ENCODE results near the gene PER3.

Gene PER3

DNA sequence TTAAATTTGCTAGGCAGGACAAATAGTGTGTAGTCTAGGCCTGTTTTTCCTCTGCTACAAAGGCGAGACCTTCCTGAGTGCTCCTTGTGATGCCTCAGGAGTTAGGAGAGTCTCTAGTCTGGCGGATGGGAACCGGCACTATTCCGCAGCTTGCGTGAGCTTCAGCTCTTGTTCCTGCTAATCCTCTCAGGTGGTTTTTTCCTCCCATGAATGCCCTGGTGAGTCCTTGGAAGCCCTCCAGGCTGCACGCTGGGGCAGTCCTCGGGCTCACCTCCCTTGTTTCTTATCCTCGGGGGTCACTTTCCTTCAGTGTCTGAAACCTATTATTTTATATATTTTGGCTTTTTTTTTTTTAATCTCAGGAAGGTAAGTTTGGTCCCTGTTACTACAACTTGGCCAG, 40.6 kb downstream of the PER3 start:
- intact Hi-C loops (cut with DNase I) = no loop called here
- no peak for DNase-seq

DNA sequence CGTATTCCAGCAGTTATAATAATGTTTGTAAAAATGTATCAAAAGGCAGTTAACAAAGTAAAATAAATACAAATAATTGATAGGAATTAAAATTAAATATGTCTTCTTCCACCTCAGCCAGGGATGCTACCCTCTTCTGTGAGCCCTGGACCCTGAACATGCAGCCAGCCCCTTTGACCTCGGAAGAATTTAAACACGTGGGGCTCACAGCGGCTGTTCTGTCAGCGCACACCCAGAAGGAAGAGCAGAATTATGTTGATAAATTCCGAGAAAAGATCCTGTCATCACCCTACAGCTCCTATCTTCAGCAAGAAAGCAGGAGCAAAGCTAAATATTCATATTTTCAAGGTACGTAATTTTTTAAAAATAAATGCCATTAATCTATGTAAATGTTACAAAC, 42.3 kb downstream of the PER3 start:
- DNase-seq = no peak
- intact Hi-C loops (cut with DNase I) = no loop called here

DNA sequence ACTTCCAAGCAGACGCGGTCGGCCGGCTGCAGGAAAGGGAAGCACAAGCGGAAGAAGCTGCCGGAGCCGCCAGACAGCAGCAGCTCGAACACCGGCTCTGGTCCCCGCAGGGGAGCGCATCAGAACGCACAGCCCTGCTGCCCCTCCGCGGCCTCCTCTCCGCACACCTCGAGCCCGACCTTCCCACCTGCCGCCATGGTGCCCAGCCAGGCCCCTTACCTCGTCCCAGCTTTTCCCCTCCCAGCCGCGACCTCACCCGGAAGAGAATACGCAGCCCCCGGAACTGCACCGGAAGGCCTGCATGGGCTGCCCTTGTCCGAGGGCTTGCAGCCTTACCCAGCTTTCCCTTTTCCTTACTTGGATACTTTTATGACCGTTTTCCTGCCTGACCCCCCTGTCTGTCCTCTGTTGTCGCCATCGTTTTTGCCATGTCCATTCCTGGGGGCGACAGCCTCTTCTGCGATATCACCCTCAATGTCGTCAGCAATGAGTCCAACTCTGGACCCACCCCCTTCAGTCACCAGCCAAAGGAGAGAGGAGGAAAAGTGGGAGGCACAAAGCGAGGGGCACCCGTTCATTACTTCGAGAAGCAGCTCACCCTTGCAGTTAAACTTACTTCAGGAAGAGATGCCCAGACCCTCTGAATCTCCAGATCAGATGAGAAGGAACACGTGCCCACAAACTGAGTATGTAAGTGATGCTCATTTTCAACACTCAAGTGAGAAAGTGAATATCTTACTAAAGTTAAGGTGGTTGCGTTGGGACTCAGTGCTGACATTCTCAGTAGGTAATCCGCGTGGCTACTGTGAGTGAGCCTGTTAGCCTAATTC, 43.2 kb downstream of the PER3 start:
- DNase-seq = peak in 3 of 10 donors; percentile 68 to 82 (median 81)
- intact Hi-C loops (cut with DNase I) = no loop called here

DNA sequence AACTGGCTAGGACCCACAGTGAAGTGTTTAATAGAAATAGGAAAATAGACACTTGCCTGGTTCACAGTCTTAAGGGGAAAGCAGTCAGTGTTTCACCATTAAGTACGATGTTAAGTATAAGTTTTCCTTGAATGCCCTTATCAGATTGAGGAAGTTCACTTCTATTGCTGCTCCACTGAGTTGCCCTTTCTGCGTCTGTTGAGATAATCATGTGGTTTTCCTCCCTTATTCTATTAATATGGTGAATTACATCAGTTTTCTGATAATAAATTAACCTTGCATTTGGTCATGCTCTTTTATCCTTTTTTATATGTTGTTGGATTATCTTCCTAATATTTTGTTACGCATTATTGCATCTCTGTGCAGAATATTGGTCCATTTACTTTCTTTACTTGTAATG, 47.4 kb downstream of the PER3 start:
- intact Hi-C loops (cut with DNase I) = no loop called here
- DNase-seq = no peak

DNA sequence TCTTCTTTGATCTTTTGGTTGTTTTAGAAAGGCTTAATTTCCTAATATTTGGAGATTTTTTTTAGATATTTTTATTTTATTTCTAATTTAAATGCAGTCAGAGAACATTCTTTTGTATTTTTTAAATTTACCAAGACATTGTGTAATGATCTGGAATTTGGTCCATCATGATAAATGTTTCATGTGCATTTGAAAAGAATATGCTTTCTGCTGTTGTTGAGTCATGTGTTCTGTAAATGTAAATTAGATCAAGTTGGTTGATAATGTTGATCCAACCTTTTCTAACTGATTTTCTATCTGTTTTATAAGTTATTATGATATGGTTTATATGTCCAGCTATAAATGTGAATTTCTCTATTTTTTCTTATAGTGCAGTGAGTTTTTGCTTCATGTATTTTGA, 48.9 kb downstream of the PER3 start:
- no peak for DNase-seq
- intact Hi-C loops (cut with DNase I) = no loop called here

DNA sequence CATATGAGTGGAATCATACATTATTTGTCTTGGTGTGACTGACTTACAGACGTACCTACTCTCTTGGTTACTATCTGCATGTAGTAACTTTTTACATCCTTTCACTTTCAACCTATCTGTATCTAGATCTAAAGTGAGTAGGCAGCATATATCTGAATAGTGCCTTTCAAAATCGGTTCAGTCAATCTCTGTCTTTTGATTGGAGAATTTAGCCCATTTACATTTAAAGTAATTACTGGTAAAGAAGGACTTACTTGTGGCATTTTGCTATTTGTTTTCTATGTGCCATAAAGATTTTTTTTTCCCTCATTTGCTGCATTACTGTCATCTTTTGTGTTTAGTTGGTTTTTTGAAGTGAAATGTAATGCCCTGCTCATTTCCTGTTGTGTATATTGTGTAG, 54.6 kb downstream of the PER3 start:
- intact Hi-C loops (cut with DNase I) = no loop called here
- DNase-seq = no peak

DNA sequence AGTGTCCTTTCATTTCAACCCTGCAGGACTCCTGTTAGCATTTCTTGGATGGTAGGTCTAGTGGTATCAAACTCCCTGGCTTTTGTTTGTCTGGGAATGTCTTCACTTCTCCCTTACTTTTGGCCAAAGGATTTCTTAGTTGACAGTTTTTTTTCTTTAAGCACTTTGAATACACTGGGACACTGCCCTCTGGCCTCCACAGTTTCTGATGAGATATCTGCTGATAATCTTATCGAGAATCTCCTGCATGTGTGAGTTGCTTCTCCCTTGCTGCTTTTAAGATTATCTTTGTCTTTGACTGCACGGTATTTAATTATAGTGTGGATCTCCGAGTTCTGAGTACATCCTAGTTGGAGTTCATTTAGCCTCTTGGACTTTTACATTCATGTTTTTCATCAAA, 55.4 kb downstream of the PER3 start:
- intact Hi-C loops (cut with DNase I) = no loop called here
- DNase-seq = no peak

DNA sequence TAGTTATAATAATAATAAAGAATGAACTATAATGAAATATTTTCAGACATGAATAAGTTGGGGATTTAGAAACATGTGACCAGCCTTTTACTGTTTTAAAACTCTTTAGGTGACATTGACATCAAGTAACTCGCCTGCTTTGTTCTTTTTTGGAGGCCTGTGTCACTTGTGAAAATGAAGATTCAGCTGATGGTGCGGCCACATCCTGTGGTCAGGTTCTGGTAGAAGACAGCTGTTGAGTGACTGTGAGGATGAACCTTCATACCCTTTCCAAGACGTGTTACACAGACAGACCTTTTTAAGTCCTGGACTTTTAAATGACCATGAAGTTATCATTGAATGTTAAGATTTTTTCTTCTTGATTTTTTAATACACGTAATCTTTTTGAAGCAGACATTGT, 58.4 kb downstream of the PER3 start:
- intact Hi-C loops (cut with DNase I) = no loop called here
- no peak for DNase-seq

DNA sequence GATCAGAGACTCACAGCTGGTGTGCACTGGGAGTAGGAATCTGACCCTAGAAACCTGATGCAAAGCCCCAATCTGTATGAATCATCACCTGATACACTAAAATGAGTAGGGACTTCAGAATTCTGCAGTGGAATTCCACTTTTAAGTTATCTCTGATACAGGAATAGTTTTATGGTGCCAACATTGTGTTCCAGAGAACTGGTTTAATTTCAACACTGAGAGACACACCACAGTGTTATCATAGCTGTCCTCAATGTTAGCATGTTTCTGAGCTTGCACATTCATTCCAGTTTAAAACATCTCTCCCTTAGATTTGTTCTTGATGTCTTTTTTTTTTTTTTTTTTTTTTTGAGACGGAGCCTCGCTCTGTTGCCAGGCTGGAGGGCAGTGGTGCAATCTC, 61.7 kb downstream of the PER3 start:
- intact Hi-C loops (cut with DNase I) = no loop called here
- no peak for DNase-seq

DNA sequence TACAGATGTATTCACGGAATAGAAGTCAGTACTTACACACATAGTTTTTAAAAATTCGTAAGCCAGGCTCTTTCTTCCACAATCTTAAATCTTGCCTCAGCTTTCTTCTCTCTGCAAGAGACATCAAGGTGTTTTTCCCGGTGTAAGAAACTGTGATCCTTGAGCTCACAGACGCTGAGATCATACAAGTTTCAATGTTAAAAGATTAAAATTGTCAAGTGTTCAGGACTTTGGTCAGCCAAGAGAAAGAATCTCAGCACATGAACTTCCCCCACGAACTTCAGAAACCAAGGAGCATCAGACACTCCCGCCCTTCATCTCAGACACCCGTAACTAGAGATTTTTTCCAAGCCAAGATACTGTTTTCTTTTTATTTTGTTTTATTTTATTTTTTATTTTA, 62.6 kb downstream of the PER3 start:
- intact Hi-C loops (cut with DNase I) = no loop called here
- DNase-seq = no peak

DNA sequence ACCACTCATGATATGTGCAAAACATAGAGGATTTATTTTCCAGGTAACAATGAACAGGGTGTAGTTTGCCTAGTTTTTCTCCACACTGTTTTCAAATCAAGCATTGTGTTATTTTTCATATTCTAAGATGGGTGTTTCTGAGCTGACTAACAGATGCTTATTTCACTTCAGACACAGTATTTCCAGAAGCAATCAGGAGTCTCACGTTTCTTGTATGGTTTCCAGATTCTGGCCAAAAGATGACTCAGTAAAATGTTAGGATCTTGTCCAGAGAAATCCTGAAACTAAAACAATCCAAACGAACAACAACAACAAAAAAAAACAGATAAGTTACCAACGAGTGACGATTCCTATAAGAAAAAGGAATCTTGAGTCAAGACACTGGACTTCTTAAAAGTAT, 63.5 kb downstream of the PER3 start:
- DNase-seq = no peak
- intact Hi-C loops (cut with DNase I) = no loop called here

DNA sequence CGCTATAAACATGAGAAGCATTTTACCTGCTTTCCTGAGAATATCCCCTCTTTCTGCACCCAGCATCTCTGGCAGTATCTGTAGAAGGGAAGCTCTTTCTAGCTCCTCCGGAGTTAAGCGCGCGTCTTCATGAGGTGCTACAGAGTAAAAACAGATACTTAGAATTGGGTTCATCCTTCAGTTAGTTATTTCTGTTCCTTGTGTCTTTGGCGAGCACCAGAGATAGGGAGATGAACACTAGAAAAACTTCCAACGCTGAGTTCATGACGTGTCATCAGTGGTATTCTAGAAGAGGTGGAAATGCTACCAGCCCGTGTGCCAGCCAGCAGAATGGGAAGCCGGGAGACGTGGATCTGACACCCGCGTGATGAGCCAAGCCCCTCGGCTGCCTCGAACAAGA, 66.7 kb downstream of the PER3 start:
- intact Hi-C loops (cut with DNase I) = no loop called here
- DNase-seq = no peak

DNA sequence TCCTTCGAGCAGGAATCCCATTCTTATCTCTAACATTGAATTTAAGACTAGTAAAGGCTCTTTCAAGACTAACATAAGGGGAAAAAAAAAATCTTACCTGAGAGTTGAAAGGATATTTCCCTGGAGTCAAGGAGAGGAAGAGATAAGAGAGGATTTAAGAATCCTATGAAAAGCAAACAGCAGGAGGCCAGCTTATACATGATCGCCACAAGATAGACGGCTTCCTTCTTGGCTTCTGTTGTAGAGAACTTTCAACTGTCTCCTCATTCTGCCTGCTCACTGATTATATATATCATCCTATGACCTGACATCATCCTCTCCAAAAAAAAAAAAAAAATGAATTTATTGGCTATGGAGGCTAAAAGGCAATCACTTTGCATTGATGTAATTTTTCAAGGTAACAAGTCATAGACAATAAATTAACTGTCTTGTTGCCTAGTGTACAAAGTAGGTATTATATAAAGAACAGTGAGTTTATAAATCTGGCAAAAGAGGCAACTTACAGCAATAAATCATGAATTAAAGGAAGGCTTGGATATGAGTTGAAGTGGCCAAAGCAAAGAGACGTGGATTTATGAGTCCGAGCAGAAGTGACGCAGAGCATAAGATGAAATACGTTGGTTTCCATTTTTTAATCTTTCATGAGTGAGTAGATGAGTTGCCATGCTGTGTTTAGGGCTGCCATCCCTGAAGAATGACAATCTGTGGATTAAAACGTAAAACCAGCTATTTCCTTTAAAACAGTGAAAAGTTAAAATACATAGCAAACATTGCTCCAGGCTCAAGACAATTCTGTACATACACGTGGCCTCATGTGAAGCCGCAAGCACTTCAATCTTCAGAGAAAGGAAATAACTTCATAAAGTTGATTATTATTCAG, 69.0 kb downstream of the PER3 start, which contains the start of gene UTS2:
Gene UTS2, minus strand, starts transcription at position 262 of the 880 bp plus-strand sequence. Its CDS starts 62 bp downstream, at position 200.
- intact Hi-C loops (cut with DNase I) = no loop called here
- DNase-seq = no peak

DNA sequence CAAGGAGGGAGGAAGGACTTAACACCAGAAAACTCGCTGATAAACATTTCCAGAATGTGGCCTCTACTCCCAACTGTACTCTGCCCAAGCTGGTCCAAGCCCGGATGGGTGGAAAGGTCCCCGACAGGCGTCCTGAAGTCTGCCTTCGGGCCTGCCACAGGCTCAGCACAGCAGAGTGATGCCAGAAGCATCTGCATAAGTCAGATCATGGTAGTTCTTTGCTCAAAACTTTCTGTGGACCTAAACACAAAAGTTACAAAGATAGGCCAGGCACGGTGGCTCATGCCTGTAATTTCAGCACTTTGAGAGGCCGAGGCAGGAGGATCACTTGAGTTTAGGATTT, 69.6 kb downstream of the PER3 start:
- intact Hi-C loops (cut with DNase I) = no loop called here
- DNase-seq = no peak

DNA sequence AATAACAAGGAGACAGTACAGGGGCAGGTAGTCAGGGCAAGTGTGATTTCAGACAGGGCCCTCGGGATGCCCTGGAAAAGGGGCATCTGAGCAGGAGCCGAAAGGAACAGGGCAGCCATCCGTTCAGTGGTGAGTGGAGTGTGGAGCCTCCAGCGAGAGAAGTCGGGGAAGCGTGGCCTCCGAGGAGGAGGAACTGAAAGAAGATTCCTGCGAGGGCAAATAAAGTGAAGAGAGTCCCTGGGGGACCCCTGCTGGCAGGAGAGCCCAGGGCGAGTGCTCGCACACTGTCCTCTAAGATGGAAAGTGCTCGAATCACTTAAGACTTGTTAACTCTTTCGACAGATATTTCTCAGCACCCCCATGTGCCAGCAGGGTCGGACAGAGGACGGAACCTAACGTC, 72.3 kb downstream of the PER3 start:
- intact Hi-C loops (cut with DNase I) = no loop called here
- DNase-seq = peak in 1 of 10 donors; percentile 82

DNA sequence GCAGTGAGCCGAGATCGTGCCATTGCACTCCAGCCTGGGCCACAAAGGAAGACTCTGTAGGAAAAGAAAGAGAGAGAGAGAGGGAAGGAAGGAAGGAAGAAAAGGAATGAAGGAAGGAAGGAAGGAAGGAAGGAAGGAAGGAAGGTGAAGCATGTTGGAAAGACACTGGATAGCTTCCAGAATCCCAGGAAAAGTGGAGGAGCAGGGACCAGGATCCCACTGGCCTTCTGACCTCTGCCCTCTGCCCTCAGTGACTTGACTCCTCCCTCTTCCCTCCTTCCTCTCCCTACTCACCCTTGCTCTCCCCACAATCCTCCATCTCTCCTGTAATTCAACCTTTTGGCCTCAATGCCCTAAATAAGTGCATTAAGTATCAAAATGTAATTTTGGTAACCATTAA, 72.9 kb downstream of the PER3 start:
- intact Hi-C loops (cut with DNase I) = no loop called here
- DNase-seq = no peak

DNA sequence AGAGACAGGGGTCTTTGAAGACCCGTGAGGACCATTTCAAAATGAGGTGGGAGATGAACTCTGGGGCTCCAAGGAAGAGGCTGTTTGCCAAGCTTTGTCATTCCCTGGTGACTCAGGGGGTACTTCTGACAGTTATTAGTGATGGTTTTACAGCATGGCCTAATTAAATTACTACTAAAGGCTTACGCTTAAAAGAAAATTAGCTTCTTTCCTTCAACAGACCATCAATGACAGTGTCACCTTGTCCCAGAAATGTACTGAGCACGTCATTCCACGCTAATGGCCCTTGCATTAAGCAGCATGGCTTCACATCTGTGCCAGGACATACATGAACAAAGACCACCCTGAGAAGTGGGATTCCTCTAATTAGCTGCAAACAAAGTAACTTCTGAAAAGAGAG, 73.9 kb downstream of the PER3 start:
- intact Hi-C loops (cut with DNase I) = no loop called here
- DNase-seq = no peak

DNA sequence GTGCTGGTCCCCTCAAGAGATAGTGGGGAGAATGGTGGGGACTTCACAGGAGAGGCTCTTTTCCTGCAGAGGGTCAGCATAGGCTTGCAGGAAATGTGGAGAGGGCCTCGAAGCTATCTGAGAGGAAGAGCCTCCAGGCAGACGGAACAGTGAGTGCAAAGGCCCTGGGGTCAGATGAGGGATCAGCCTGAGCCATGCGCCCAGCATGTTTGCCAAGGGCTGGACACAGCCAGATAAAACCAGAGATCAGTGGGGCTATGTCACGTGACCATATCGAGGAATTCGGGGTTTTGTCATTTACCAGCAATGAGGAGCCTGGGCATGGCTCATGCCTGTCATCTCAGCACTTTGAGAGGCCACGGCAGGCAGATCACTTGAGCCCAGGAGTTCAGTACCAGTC, 75.3 kb downstream of the PER3 start:
- intact Hi-C loops (cut with DNase I) = no loop called here

DNA sequence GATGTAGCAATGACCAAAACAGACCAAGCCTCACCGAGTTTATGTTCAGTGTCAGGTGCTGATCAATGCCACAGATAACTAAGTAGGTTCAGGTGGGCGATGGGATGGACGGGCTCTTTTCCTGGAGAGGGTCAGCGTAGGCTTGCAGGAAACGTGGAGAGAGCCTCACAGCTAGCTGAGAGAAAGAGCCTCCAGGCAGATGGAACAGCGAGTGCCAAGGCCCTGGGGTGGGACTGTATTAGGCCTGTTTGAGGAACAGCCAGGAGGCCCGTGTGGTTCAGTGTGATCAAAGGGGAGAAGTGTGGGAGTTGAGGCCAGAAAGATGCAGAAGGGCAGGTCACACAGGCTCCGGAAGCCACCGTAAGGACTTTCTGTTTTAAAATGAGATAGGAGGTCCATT, 76.0 kb downstream of the PER3 start:
- no peak for DNase-seq
- intact Hi-C loops (cut with DNase I) = no loop called here

More for the DNA sequence above, 75.3 kb downstream of the PER3 start:
- no peak for DNase-seq

DNA sequence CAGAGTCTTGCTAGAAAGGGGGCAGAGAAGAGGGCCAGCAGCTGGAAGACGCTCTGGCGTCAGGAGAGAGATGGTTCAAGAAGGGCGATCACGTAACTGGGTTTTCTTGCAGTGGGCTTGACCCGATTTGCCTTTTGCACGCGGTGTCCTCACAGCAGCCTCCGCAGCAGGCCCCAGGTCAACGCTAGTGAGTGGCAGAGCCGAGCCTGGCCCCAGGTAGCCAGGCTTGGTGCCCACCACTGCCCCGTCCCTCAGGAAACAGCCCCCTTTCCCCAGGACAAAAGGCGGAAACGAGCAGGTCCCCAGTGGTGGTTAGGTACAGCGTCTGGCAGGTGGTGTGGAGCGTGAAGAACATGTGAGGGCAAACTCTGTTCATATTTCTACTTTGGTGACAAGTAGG, 77.4 kb downstream of the PER3 start:
- DNase-seq = no peak
- intact Hi-C loops (cut with DNase I) = no loop called here

DNA sequence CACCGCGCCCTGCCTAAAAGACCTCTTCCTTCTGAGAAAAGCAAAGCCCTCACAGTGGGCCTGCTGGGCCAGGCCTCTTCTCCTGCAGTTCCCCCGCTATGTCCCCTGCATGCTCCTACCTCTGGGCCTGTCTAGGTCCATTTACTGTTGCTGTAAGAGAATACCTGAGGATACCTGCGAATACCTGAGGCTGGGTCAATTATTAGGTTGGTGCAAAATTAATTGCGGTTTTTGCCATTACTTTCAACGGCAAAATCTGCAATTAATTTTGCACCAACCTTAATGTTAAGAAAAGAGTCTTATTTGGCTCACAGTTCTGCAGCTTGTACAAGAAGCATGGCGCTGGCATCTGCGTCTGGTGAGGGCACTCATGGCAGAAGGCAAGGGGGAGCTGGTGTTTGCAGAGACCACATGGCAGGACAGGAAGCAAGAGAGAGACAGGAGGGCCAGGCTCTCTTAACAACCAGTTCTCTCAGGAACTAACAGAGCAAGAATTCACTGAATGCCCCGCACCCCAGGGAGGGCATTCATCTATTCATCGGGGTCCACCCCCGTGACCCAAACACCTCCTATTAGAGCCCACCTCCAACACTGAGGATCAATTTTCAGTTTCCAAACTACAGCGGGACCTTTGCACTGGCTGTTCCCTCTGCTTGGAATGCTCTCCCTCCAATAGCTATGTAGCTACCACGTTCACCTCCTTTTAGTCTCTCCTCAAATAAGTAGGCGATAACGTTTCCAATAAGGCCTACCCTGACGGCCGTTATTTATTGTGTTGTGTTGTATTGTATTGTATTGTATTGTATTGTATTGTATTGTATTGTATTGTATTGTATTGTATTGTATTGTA, 78.3 kb downstream of the PER3 start:
- no peak for DNase-seq
- intact Hi-C loops (cut with DNase I) = no loop called here
